HepG2 (cell line): ENCODE measurements around the gene INO80B. TPM values are rescaled to one million over a fixed set of nuclear protein-coding genes. Genes with fewer than 3 reads are reported as not detected.
A peak's percentile ranks its signal among the peaks of the same experiment; 100 is the strongest.

Experiments used
- AKAP8 ChIP-seq: sonication (generic); formaldehyde crosslinking; IDR thresholded peaks from 2 replicates; pipeline ENCODE4 v1.5.1; 2020; ENCODE audit warnings: mild to moderate bottlenecking, missing genetic modification reagents
- CHD4 ChIP-seq: fragments of 200-600 bp; sonication (generic); IDR thresholded peaks from 2 replicates; pipeline ENCODE4 v1.7.0; 2017; ENCODE audit warnings: mild to moderate bottlenecking, low read length, borderline replicate concordance
- GFI1 ChIP-seq: sonication (generic); formaldehyde crosslinking; IDR thresholded peaks from 2 replicates; pipeline ENCODE4 v1.5.0; 2020; ENCODE audit warnings: missing genetic modification reagents, mild to moderate bottlenecking, borderline replicate concordance
- GTF2F1 ChIP-seq: fragments of 150-350 bp; IDR thresholded peaks from 2 replicates; pipeline ENCODE4 v1.6.1; 2014; ENCODE audit warnings: low read length
- HNRNPUL1 ChIP-seq: fragments of 200-400 bp; formaldehyde crosslinking; IDR thresholded peaks from 2 replicates; pipeline ENCODE4 v1.6.1; 2017; ENCODE audit warnings: low read depth, mild to moderate bottlenecking, low read length, moderate library complexity
- MTF1 ChIP-seq: sonication (generic); formaldehyde crosslinking; IDR thresholded peaks from 2 replicates; pipeline ENCODE4 v1.5.0; 2020; ENCODE audit warnings: missing genetic modification reagents
- NFE2 ChIP-seq: sonication (generic); formaldehyde crosslinking; IDR thresholded peaks from 2 replicates; pipeline ENCODE4 v1.4.0; 2020; ENCODE audit warnings: missing genetic modification reagents
- NFKB2 ChIP-seq: sonication (generic); formaldehyde crosslinking; IDR thresholded peaks from 2 replicates; pipeline ENCODE4 v1.4.0; 2020; ENCODE audit warnings: missing genetic modification reagents, borderline replicate concordance
- NR0B2 ChIP-seq: sonication (generic); formaldehyde crosslinking; IDR thresholded peaks from 2 replicates; pipeline ENCODE4 v1.4.0; 2020; ENCODE audit warnings: mild to moderate bottlenecking, missing genetic modification reagents
- PHF8 ChIP-seq: sonication (generic); formaldehyde crosslinking; IDR thresholded peaks from 2 replicates; pipeline ENCODE4 v1.5.0; 2020; ENCODE audit warnings: missing genetic modification reagents
- PRPF4 ChIP-seq: fragments of 200-400 bp; formaldehyde crosslinking; IDR thresholded peaks from 2 replicates; pipeline ENCODE4 v1.6.1; 2016; ENCODE audit warnings: low read length, low read depth; ENCODE audit not compliant: poor library complexity, severe bottlenecking
- PTBP1 ChIP-seq: fragments of 200-400 bp; formaldehyde crosslinking; IDR thresholded peaks from 2 replicates; pipeline ENCODE4 v1.6.1; 2018; ENCODE audit warnings: low read length, low read depth; ENCODE audit not compliant: poor library complexity, severe bottlenecking
- RCOR2 ChIP-seq: IDR thresholded peaks from 2 replicates; pipeline ENCODE4 v1.6.1; 2016; ENCODE audit warnings: missing biosample characterization, missing genetic modification reagents
- REST ChIP-seq, 2 experiments: IDR thresholded peaks; 2 replicates each; pipeline ENCODE4 v1.6.1; 2011 to 2012; ENCODE audit warnings: low read length in 2 of 2, borderline replicate concordance in 1 of 2, low read depth in 1 of 2, mild to moderate bottlenecking in 1 of 2, moderate library complexity in 1 of 2
- RXRA ChIP-seq: sonication (generic); formaldehyde crosslinking; IDR thresholded peaks from 2 replicates; pipeline ENCODE4 v1.5.1; 2020; ENCODE audit warnings: missing genetic modification reagents
- SNAPC2 ChIP-seq: sonication (generic); formaldehyde crosslinking; IDR thresholded peaks from 2 replicates; pipeline ENCODE4 v1.8.1; 2022; ENCODE audit warnings: mild to moderate bottlenecking, missing genetic modification reagents
- TBX2 ChIP-seq: sonication (generic); formaldehyde crosslinking; IDR thresholded peaks from 2 replicates; pipeline ENCODE4 v1.5.0; 2020; ENCODE audit warnings: missing genetic modification reagents, mild to moderate bottlenecking, borderline replicate concordance
- ZBTB7B ChIP-seq: sonication (generic); formaldehyde crosslinking; IDR thresholded peaks from 2 replicates; pipeline ENCODE4 v1.4.0; 2020; ENCODE audit warnings: missing genetic modification reagents
- ZMAT3 ChIP-seq: sonication (generic); formaldehyde crosslinking; conservative IDR thresholded peaks from 2 replicates; pipeline ENCODE4 v1.7.0; 2021; ENCODE audit warnings: missing genetic modification reagents
- ZNF350 ChIP-seq: sonication (generic); formaldehyde crosslinking; IDR thresholded peaks from 2 replicates; pipeline ENCODE4 v1.4.0; 2020; ENCODE audit warnings: mild to moderate bottlenecking, low read depth, missing genetic modification reagents, borderline replicate concordance
- ZNF367 ChIP-seq: sonication (generic); formaldehyde crosslinking; IDR thresholded peaks from 2 replicates; pipeline ENCODE4 v1.4.0; 2020; ENCODE audit warnings: missing genetic modification reagents, borderline replicate concordance
- ZNF484 ChIP-seq: sonication (generic); formaldehyde crosslinking; IDR thresholded peaks from 2 replicates; pipeline ENCODE4 v1.5.1; 2020; ENCODE audit warnings: mild to moderate bottlenecking, low read depth, missing genetic modification reagents, borderline replicate concordance
- ZNF670 ChIP-seq: sonication (generic); formaldehyde crosslinking; IDR thresholded peaks from 2 replicates; pipeline ENCODE4 v1.8.0; 2022; ENCODE audit warnings: mild to moderate bottlenecking, missing genetic modification reagents, borderline replicate concordance
- ZNF703 ChIP-seq: sonication (generic); formaldehyde crosslinking; IDR thresholded peaks from 2 replicates; pipeline ENCODE4 v1.5.1; 2020; ENCODE audit warnings: missing genetic modification reagents, mild to moderate bottlenecking, moderate library complexity, borderline replicate concordance
- ZNF772 ChIP-seq: sonication (generic); formaldehyde crosslinking; IDR thresholded peaks from 2 replicates; pipeline ENCODE4 v1.5.0; 2020; ENCODE audit warnings: mild to moderate bottlenecking, missing genetic modification reagents
- ZNF780A ChIP-seq: sonication (generic); formaldehyde crosslinking; IDR thresholded peaks from 2 replicates; pipeline ENCODE4 v1.8.0; 2022; ENCODE audit warnings: mild to moderate bottlenecking, missing genetic modification reagents, moderate library complexity
- ZNF839 ChIP-seq: sonication (generic); formaldehyde crosslinking; IDR thresholded peaks from 2 replicates; pipeline ENCODE4 v1.4.0; 2020; ENCODE audit warnings: missing genetic modification reagents, mild to moderate bottlenecking, borderline replicate concordance
- ZSCAN31 ChIP-seq: sonication (generic); formaldehyde crosslinking; IDR thresholded peaks from 2 replicates; pipeline ENCODE4 v1.5.0; 2020; ENCODE audit warnings: low read depth, mild to moderate bottlenecking, missing genetic modification reagents
- polyA plus RNA-seq, 8 experiments: library from polyadenylated mRNA; depleted of rRNA in 3 of 8; stranded (reverse) in 7 of 8; unstranded in 1 of 8; fragments of >200 nt; fragmentation: Illumina TruSeq in 4 of 8; extraction: Trizol in 4 of 8; gene quantifications; 2 replicates each; pipeline versions ENCODE4 v1.2.1 to v1.2.3, GENCODE V29; 2011 to 2016; ENCODE audit warnings: low read depth in 4 of 8, missing spikeins in 1 of 8, mixed read lengths in 1 of 8; ENCODE audit not compliant: insufficient read depth in 1 of 8
- total RNA-seq, 5 experiments: library from RNA; depleted of rRNA; stranded (reverse); fragments of >200 nt; fragmentation: Illumina TruSeq; extraction: Trizol; gene quantifications; 2 replicates each; pipeline ENCODE4 v1.2.3, GENCODE V29; 2016; ENCODE audit warnings: low read depth in 1 of 5

The INO80B gene
- total and polyA plus RNA-seq, 2 of the 13 experiments (the other 11 are each of a cell fraction or from before 2014, with no cell fraction given) = 6.2 to 14.5 TPM

GRCh38 chr2:74499267-74499939 is 44.5 kb downstream of the INO80B start, which contains the start of gene LBX2 (continued):
- TF ChIP-seq ZNF350 (no peak), GFI1 (peak; percentile 43; the same call in 1 of the 2 replicates), ZSCAN31 (CRISPR knock-in tag) (peak; percentile 62; the same call in 1 of the 2 replicates), ZMAT3 (CRISPR knock-in tag) (no peak), NFKB2 (no peak), ZNF367 (CRISPR knock-in tag) (no peak), HNRNPUL1 (no peak), REST (IDR thresholded peaks at IDR 0.05; ENCODE audit: borderline replicate concordance in 1 of 2, low read depth in 1 of 2, low read length in 2 of 2) (no peak), RXRA (no peak; the same call in 1 of the 2 replicates), SNAPC2 (CRISPR knock-in tag) (no peak), ZNF839 (CRISPR knock-in tag) (no peak), ZNF670 (CRISPR knock-in tag) (no peak), TBX2 (CRISPR knock-in tag) (peak; percentile 61; the same call in 1 of the 2 replicates), AKAP8 (CRISPR knock-in tag) (peak; percentile 68; the same call in 1 of the 2 replicates), CHD4 (no peak), NR0B2 (CRISPR knock-in tag) (no peak), RCOR2 (CRISPR knock-in tag) (no peak), ZNF780A (no peak), ZNF772 (peak; percentile 26; the same call in 1 of the 2 replicates), NFE2 (CRISPR knock-in tag) (no peak), PHF8 (CRISPR knock-in tag) (0 out of 2 replicates have a peak, but pooled peaks have one; percentile 35), ZNF484 (no peak), PTBP1 (no peak), GTF2F1 (no peak), MTF1 (no peak), ZNF703 (CRISPR knock-in tag) (0 out of 2 replicates have a peak, but pooled peaks have one; percentile 15), ZBTB7B (CRISPR knock-in tag) (0 out of 2 replicates have a peak, but pooled peaks have one; percentile 15), PRPF4 (no peak)
